Rectal smooth muscle tissue (tissue), 1 donor: ENCODE results near the gene MUC5AC.
"Not testable (repeated sequence)": the region's sequence is repeated elsewhere in the genome, so short reads cannot be mapped to it uniquely, and the experiment has no call there.

Experiments
- H3K27ac ChIP-seq: one replicate; pipeline ENCODE4 v1.7.0; 2013; ENCODE audit warnings: low read depth, low read length, inconsistent platforms
- H3K27me3 ChIP-seq: one replicate; pipeline ENCODE4 v1.7.0; 2013; ENCODE audit warnings: low read length; ENCODE audit not compliant: control insufficient read depth, insufficient read depth
- H3K36me3 ChIP-seq: one replicate; pipeline ENCODE4 v1.7.0; 2013; ENCODE audit warnings: low read length; ENCODE audit not compliant: control insufficient read depth, insufficient read depth
- H3K4me1 ChIP-seq: one replicate; pipeline ENCODE4 v1.7.0; 2013; ENCODE audit warnings: low read length; ENCODE audit not compliant: control insufficient read depth, insufficient read depth
- H3K4me3 ChIP-seq: one replicate; pipeline ENCODE4 v1.7.0; 2013; ENCODE audit warnings: low read length
- H3K9ac ChIP-seq: one replicate; pipeline ENCODE4 v1.7.0; 2013; ENCODE audit warnings: low read length

MUC5AC gene

GRCh38 chr11:1215826-1216225, 58.1 kb downstream of the MUC5AC start:
- H3K27ac ChIP-seq, H3K36me3 ChIP-seq, H3K27me3 ChIP-seq, H3K4me1 ChIP-seq, H3K9ac ChIP-seq, H3K4me3 ChIP-seq: not testable (repeated sequence)

DNA sequence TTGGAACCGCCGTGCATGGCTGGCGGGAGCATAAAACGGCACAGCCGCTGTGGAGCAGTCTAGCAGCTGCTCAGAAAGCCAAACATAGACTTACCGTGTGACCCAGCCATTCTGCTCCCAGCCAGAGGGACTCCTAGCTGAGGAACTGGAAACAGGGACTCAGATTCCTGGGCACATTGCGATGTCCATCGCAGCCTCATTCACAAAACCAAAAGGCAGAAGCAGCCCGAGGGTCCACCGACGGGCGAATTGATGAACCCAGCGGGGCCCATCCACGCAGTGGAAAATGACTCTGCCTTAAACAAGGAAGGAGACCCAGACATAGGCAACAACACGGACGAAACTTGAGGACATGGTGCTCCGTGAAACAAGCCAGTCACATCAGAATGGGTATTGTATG, 59.4 kb downstream of the MUC5AC start:
- Histone ChIP-seq H3K27me3 (no peaks in the 10 kb centered on the region), H3K4me1 (no peaks in the 10 kb centered on the region), H3K9ac (no peak overlapping the region), H3K4me3 (no peak overlapping the region), H3K36me3 (no peaks in the 10 kb centered on the region), H3K27ac (no peak overlapping the region)

DNA sequence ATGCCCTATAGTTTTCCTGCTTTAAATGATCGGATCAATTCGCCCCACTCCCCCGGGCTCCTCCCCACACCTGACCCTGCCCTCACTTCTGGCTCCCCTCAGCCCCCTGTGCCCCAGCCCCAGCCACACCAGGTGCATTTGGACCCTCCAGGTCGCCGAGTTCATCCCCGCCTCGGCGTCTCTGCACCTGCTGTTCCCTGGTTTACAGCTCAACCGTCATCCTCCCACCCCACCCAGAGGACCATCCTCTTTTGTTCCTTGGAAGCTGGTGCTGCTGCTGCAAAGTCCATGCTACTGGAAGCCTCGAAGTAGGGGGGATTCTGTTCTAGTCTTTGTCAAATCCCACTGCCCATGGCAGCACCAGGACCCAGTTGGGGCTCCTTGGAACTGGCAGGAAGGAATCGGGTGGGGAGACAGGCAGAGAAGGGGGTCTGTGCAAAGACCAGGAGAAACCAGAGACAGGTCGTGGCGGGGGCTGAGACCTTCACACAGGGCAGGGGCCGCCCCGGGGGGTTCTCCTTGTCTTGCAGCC, 60.6 kb downstream of the MUC5AC start:
- no peaks in the 10 kb centered on the region for H3K4me1 ChIP-seq
- no peak overlapping the region for H3K4me3 ChIP-seq
- H3K9ac ChIP-seq = no peak overlapping the region
- H3K27ac ChIP-seq = no peak overlapping the region
- no peaks in the 10 kb centered on the region for H3K36me3 ChIP-seq
- peaks cover 2% of the 10 kb centered on the region for H3K27me3 ChIP-seq

DNA sequence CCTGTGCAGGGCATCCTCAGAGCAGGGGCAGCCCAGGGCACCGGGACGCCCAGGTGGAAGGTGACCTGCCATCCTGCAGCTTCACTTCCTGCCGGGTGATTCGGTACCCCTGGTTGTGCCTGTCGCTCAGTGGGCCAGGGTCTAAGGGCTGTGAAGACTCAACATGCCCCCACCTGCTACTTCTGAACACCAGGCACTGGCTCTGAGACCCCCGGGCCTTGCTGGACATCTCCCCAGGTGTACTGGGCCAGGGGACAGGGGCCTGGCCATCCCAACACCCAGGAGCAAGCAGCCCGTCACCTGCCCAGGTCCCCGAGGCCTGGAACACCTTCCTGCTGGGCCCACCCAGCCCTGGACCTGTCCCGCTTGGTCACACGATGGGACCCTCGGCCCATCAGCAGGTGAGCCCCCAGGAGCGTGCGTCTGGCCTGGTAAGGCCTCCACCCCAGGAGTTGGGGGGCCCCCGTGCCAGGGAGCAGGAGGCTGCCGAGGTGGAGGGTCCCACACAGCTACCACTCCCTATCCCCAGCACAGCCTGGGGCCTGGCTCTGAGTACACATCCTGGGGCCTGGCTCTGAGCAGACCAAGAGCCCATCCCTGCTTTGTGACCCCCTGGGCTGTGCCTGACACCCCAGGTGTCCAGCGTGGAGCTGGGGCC, 61.2 kb downstream of the MUC5AC start:
- no peak overlapping the region for H3K9ac ChIP-seq
- no peaks in the 10 kb centered on the region for H3K4me1 ChIP-seq
- no peak overlapping the region for H3K4me3 ChIP-seq
- peaks cover 2% of the 10 kb centered on the region for H3K27me3 ChIP-seq
- no peaks in the 10 kb centered on the region for H3K36me3 ChIP-seq
- H3K27ac ChIP-seq = no peak overlapping the region

DNA sequence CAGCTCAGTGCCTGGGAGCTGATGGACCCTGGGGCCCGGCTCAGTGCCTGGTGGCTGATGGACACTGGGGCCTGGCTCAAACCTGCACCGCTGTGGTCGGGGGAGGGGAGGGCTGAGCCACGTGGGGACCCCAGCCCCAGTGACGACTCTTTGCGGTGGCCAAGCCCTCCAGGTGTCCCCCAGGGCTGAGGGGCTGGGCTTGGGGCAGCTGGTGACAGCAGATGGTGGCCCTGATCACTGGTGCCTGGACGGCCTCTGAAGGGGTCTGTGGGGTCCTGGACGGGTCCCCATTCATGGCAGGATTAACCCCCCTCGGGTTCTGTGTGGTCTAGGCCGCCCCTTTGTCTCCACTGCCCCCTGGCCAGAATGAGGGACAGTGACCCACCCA, 61.7 kb downstream of the MUC5AC start:
- H3K27ac ChIP-seq = no peak overlapping the region

GRCh38 chr11:1219834-1220815, 62.4 kb downstream of the MUC5AC start:
- Histone ChIP-seq H3K27ac (no peak overlapping the region), H3K9ac (no peak overlapping the region), H3K4me1 (no peaks in the 10 kb centered on the region), H3K4me3 (no peak overlapping the region), H3K36me3 (no peaks in the 10 kb centered on the region), H3K27me3 (peaks cover 2% of the 10 kb centered on the region)

More for the DNA sequence above, 61.7 kb downstream of the MUC5AC start:
- Histone ChIP-seq H3K4me1 (no peaks in the 10 kb centered on the region), H3K9ac (no peak overlapping the region), H3K27me3 (peaks cover 2% of the 10 kb centered on the region), H3K4me3 (no peak overlapping the region), H3K36me3 (no peaks in the 10 kb centered on the region)

DNA sequence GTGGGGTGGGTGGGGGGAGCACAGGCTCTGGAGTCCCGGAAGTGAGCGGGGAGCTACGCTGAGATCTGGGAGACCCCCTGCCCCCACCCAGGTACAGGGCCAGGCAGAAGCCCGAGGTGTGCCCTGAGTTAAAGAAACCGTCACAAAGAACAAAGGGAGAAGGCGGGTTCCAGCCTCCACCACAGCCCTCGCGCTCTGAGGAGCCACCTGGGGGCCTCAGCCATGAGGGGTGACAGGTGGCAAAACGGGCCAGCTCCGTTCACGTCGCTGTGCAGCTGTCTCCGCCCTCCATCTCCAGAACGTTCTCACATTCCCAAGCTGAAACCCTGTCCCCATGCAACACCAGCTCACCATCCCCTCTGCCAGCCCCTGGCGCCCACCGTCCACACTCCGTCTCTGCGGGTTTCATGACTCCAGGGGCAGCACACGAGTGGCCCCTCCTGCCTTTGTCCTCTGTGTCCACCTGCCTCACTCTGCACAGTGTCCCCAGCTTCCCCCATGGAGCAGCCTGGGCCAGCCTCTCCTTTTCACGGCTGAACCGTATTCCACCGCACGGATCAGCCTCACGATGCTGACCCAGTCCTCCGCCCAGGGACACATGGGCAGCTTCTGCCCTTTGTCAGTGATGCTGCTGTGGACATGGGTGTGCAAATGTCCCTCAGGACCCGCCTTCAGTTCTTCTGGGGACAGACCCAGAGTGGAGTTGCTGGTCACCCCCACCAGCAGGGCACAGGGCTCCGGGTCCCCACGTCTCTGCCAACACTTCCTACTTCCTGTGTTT, 63.4 kb downstream of the MUC5AC start:
- no peaks in the 10 kb centered on the region for H3K4me1 ChIP-seq
- H3K4me3 ChIP-seq = no peak overlapping the region
- H3K36me3 ChIP-seq = no peaks in the 10 kb centered on the region
- H3K27me3 ChIP-seq = peaks cover 2% of the 10 kb centered on the region
- no peak overlapping the region for H3K9ac ChIP-seq
- H3K27ac ChIP-seq = no peak overlapping the region

GRCh38 chr11:1221848-1222311, 64.1 kb downstream of the MUC5AC start:
- H3K27me3 ChIP-seq = peaks cover 2% of the 10 kb centered on the region
- no peaks in the 10 kb centered on the region for H3K4me1 ChIP-seq
- H3K9ac ChIP-seq = no peak overlapping the region
- no peak overlapping the region for H3K4me3 ChIP-seq
- H3K27ac ChIP-seq = no peak overlapping the region
- H3K36me3 ChIP-seq = no peaks in the 10 kb centered on the region

DNA sequence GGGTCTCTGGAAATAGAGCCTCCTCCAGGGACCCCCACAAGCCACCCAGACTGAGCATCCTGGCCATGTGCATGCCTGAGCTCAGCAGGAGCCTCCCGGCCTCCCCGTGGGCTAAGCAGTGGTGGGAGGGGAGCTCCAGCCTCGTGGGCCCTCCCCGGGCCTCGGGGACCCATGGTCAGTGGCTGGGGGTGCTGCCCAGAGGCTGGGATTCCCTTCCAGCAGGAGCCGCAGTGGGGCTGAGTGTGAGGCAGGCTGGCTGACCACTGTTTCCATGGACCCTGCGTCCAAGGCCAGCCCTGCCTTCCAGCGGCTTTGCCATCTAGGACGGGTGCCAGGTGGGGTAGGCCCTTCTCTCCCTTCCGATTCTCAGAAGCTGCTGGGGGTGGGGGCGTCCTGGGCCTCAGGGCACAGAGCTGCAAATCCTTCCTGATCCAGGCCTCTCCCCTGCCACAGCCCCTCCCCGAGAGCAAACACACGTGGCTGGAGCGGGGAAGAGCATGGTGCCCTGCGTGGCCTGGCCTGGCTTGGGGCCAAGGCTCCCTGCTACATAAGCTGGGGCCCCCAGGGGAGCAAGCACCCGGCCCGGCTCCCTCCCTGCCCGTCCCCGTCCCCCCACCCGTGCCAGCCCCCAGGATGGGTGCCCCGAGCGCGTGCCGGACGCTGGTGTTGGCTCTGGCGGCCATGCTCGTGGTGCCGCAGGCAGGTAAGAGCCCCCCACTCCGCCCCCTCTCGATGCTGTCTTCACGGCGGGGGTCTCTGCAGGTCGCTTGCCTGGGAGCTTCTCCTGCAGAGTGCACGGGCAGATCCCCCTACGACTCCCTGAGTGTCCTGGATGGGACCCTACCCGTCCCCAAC, 65.0 kb downstream of the MUC5AC start, which contains the start of gene MUC5B:
Gene MUC5B (plus strand): TSS at position 576 of the 855 bp plus-strand sequence. CDS start 58 bp downstream, at position 634.
- no peak within 1 kb of the TSS for H3K9ac ChIP-seq
- H3K4me3 ChIP-seq = peak within 1 kb of the TSS; percentile 29
- no peaks in the 10 kb centered on the region for H3K4me1 ChIP-seq
- peaks cover 2% of the 10 kb centered on the region for H3K27me3 ChIP-seq
- no peak within 1 kb of the TSS for H3K27ac ChIP-seq
- no peaks in the 10 kb centered on the region for H3K36me3 ChIP-seq

- no peaks in the 10 kb centered on the region for H3K4me1 ChIP-seq
- no peaks in the 10 kb centered on the region for H3K36me3 ChIP-seq
- H3K4me3 ChIP-seq = peak overlapping the region; percentile 29
- H3K27ac ChIP-seq = no peak overlapping the region
- peaks cover 2% of the 10 kb centered on the region for H3K27me3 ChIP-seq
- H3K9ac ChIP-seq = no peak overlapping the region
These were observed 65.8 kb downstream of the MUC5AC start for GRCh38 chr11:1223346-1224110.

DNA sequence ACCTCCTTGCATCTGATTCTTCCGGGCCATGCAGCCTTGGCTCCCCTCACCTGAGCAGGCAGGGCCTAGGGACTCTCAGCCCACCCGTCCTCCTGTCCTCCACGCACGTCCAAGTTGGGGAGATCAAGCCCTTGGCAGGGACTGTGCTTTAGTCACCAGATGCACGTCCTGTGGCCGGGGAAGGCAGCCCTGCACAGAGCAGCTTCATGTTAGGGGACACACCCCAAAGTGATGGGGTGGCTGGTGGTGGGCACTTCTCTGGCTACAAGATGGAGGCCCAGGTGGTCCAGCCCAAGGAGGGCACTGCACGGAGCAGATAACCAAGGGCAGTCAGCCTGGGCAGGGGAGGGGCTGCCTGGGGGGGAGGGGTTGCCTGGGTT, 66.3 kb downstream of the MUC5AC start:
- H3K4me1 ChIP-seq = no peaks in the 10 kb centered on the region
- H3K9ac ChIP-seq = no peak overlapping the region
- H3K27me3 ChIP-seq = peaks cover 2% of the 10 kb centered on the region
- H3K4me3 ChIP-seq = peak overlapping the region; percentile 29
- H3K36me3 ChIP-seq = no peaks in the 10 kb centered on the region
- no peak overlapping the region for H3K27ac ChIP-seq
